GM19452 (cell line): ENCODE data around the gene PRND.
"Not testable (repeated sequence)": the region's sequence is repeated elsewhere in the genome, so short reads cannot be mapped to it uniquely, and the experiment has no call there.

Source experiments
- ATAC-seq: cut with Tn5 transposase; IDR thresholded peaks from one replicate; pipeline ENCODE4 v1.9.1; 2021; ENCODE audit not compliant: unreplicated experiment

Gene PRND

DNA sequence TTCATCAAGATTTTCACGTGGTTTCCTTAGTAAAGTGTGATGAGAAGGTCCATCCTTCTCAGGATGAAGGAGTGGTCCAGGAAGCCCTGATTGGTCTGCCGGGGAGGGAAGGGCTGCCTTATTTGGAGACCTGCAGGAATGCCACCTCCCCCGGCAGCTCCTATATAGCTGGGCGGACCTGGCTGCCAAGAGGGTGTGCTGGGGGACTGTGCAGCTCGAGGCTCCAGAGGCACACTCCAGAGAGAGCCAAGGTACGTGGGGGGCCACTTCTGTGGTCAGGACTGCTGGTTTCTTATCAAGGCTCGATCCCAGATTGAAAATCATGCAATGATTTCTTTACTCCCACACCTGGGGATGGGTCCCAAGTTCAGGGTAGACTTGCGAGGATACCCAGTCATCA is at the start of gene PRND:
PRND (plus strand) TSS at position 191 of the 400 bp plus-strand sequence. CDS start 2,643 bp downstream, outside the sequence.
- no peak for ATAC-seq

- no peak for ATAC-seq
Measured at GRCh38 chr20:4672948-4673347, 48.8 kb upstream of the PRND start.

- no peak for ATAC-seq
Measured at GRCh38 chr20:4673371-4674001, 48.2 kb upstream of the PRND start.

DNA sequence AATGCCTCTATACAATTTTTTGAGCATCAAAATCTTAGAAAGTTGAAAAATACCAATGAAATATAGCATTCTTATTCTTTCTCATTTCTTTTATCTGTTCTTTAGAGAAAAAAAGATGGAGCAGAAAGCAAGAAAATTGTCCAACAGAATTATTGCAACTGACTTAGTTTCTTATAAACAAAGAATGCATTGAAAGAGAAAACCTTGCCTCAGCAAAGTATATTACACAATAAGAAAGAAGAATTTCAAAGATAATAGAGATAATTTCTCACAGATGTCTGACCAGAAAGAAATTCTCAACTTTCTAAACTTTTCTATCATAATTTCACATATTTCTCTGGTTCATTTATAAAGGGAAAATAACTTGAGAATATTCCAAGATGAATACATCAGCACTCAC is 47.0 kb upstream of the PRND start:
- no peak for ATAC-seq

GRCh38 chr20:4677846-4678245 is 43.9 kb upstream of the PRND start:
- no peak for ATAC-seq

DNA sequence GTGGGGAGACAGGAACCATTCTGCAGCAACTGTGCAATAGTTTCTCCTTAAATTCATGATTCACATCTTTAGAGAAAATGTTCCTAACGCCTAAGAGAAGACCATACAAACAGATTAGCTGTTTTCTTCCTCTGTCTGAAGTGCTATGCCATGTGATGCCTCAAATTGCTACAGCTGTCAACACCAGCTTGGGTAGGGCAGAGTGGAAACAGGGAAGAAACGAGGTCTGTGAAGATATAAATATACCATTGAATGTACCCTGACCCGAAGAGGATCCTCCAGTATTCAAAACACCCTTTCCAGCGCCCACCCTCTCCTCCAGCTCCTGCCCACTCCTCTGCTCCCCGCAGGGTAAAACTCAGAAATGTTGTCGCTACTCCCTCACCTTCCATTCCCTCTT is 40.3 kb upstream of the PRND start:
- ATAC-seq = no peak

DNA sequence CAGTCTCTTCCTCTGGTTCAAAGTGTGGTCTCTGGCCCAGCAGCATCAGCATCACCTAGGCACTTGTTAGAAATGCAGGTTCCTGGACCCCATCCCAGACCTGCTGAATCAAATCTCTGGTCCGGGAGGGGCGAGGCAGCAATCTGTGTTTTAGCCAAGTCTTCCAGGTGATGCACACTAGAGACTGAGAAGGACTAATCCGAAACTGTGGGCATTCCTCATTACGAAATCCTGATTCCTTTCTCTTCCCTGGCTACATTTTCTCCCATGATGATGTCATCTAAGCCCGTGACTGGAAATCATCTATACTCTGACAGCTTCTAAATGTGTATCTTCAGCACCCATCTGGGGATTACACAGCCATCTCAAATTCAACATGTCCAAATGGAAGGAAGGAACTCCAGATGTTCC is 39.7 kb upstream of the PRND start:
- no peak for ATAC-seq

GRCh38 chr20:4682682-4683081 is 39.0 kb upstream of the PRND start:
- ATAC-seq = no peak

DNA sequence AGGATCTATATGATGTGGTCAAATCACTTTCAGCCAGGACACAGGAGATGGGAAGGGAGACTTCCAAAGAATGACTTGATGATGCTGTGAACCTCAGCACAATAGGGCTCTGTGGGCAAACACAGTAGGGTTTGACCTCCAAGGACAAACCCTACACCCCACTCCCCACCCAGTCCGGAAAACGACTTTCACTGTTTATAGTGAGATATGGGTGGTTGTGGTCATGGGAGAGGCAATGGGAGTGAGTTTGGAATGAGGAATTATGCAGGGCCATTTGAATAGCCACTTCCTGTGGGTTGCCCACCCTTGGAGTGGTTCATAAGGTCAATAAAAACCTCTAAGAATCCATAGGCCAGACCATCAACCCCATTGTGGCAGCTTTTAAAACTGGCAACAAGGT is 38.4 kb upstream of the PRND start:
- ATAC-seq = no peak

GRCh38 chr20:4684837-4685413 is 36.8 kb upstream of the PRND start:
- ATAC-seq = no peak

DNA sequence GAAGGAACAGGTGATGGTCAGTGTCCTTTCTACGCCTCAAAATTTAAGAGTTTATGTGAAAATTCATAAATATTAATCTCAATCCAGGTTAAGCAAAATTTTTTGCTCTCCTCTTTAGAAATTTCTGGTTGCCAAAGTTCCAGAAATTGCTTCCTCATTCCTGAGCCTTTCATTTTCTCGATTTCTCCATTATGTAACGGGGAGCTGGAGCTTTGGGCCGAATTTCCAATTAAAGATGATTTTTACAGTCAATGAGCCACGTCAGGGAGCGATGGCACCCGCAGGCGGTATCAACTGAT is 35.8 kb upstream of the PRND start:
- no peak for ATAC-seq

DNA sequence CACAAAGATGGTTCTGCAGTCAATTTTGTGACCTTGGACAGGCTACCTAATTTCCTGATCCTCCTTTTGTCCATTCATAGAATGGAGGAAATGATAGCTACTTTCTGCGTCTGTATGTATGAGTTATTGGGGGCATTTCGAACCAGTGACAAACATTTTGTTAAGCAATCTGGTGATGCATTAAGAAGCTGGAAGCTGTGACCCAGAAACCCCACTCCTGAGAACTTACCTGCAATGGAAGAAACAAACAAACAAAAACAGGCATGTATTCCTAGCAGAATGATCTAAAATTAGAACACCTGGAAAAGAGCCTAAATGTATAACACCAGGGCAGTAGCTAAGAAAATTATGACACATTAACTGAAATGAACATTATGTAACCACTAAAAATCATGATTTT is 33.4 kb upstream of the PRND start:
- no peak for ATAC-seq

DNA sequence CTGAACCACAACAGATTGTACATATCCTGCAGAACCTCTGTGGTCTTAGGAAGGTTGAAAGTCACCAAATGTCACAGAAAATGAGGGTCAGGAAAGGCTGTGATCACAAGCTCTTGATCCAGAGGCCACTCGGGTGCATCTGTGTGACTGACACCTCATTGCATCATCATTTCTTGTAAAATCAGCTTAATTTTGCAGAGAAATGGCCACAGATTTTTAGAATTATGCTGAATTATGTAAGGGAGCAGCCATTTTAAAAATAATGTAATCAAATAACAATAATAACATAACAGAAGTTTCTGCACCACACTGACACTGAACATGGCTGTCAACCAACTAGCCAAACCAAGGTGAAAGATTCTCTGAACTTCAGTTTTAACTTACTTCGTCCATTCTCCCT is 32.5 kb upstream of the PRND start:
- no peak for ATAC-seq

GRCh38 chr20:4691753-4692152 is 30.0 kb upstream of the PRND start:
- no peak for ATAC-seq

GRCh38 chr20:4694076-4694475 is 27.6 kb upstream of the PRND start:
- ATAC-seq = no peak

DNA sequence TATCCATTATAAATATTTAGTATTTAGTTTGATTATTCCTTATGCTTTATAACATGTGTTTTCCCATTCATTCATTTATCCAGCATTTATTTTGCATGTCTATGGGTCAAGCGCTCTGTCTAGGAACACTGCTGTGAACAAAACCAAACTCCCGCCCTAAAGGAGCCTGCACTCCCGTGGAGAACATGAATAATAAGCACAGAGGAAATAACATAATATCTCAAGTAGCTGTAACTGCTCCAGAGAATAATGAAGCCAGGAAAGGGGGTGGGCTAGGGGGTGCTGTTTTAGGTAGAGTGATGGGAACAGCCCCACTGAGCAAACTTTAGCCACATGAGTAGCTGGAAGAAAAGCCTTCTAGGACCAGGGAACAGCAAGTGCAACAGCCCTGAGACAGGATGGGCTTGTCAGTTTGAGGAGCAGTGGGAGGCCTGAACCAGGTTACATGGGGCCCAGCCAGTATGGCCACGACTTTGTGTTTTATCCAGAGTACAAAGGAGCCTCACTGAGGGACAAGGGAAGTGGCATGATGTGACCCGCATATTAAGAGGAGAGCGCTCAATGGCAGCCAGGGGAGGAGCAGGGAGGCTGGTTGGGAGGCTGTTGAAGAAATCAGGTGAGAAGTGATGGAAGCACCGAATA is 24.4 kb upstream of the PRND start:
- no peak for ATAC-seq

GRCh38 chr20:4697831-4698221 is 23.9 kb upstream of the PRND start:
- no peak for ATAC-seq

GRCh38 chr20:4699216-4699615 is 22.5 kb upstream of the PRND start:
- ATAC-seq = no peak

DNA sequence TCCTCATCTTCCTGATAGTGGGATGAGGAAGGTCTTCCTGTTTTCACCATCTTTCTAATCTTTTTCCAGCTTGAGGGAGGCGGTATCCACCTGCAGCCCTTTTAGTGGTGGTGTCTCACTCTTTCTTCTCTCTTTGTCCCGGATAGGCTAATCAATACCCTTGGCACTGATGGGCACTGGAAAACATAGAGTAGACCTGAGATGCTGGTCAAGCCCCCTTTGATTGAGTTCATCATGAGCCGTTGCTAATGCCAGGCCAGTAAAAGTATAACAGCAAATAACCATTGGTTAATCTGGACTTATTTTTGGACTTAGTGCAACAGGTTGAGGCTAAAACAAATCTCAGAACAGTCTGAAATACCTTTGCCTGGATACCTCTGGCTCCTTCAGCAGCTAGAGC is 21.8 kb upstream of the PRND start:
- no peak for ATAC-seq

- ATAC-seq = no peak
Measured at GRCh38 chr20:4702562-4703280, 19.0 kb upstream of the PRND start.

GRCh38 chr20:4703281-4703676 is 18.4 kb upstream of the PRND start:
- no peak for ATAC-seq

DNA sequence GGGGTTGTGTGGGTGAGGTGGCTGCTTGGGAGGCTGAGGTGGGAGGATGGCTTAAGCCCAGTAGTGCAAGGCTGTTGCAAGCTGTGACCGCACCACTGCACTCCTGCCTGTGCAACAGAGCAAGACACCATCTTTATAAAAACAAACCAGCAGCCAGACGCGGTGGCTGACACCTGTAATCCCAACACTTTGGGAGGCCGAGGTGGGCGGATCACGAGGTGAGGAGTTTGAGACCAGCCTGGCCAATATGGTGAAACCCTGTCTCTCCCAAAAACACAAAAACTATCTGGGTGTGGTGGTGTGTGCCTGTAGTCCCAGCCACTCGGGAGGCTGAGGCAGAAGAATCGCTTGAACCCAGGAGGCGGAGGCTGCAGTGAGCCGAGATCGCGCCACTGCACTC is 14.8 kb upstream of the PRND start:
- not testable (repeated sequence) for ATAC-seq
